ENCODE results near the gene PRPH2. TPM values are rescaled to one million over a fixed set of nuclear protein-coding genes. Genes with fewer than 3 reads are reported as not detected.

Gene PRPH2
- total RNA-seq, 2 donors from 2014 or later, result 0.78 TPM; not detected in 1

GRCh38 chr6:42764911-42765648 is 42.7 kb upstream of the PRPH2 start:
- no peak for TF ChIP-seq CTCF (IDR thresholded peaks at IDR 0.05)
- ATAC-seq (ENCODE audit: insufficient number of reproducible peaks, low FRiP score, low read depth) (no peak), DNase-seq (ENCODE audit: low spot score) (no peak)
- no peak overlapping the region for H3K4me3 ChIP-seq
- no peak overlapping the region for H3K27ac ChIP-seq
- peaks cover 2% of the 10 kb centered on the region for H3K36me3 ChIP-seq
- H3K27me3 ChIP-seq (replicated peaks; ENCODE audit: insufficient read depth), result no peaks in the 10 kb centered on the region
- H3K4me1 ChIP-seq (ENCODE audit: control insufficient read depth in 1 of 2, low read depth in 2 of 2), result no peaks in the 10 kb centered on the region
- H3K9me3 ChIP-seq, result no peaks in the 10 kb centered on the region

- Histone ChIP-seq H3K27ac (no peak overlapping the region), H3K4me3 (no peak overlapping the region), H3K4me1 (ENCODE audit: control insufficient read depth in 1 of 2, low read depth in 2 of 2) (no peaks in the 10 kb centered on the region), H3K9me3 (no peaks in the 10 kb centered on the region), H3K27me3 (replicated peaks; ENCODE audit: insufficient read depth) (no peaks in the 10 kb centered on the region), H3K36me3 (peaks cover 2% of the 10 kb centered on the region)
- DNase-seq (ENCODE audit: low spot score) (no peak), ATAC-seq (ENCODE audit: insufficient number of reproducible peaks, low FRiP score, low read depth) (no peak)
- no peak for TF ChIP-seq CTCF (IDR thresholded peaks at IDR 0.05)
Measured at GRCh38 chr6:42762950-42763349, 40.6 kb upstream of the PRPH2 start.

- no peak overlapping the region for H3K4me3 ChIP-seq
- ATAC-seq (ENCODE audit: insufficient number of reproducible peaks, low FRiP score, low read depth) (no peak), DNase-seq (ENCODE audit: low spot score) (no peak)
- no peaks in the 10 kb centered on the region for H3K9me3 ChIP-seq
- H3K27me3 ChIP-seq (replicated peaks; ENCODE audit: insufficient read depth), result no peaks in the 10 kb centered on the region
- no peak overlapping the region for H3K27ac ChIP-seq
- H3K36me3 ChIP-seq, result peaks cover 2% of the 10 kb centered on the region
- TF ChIP-seq CTCF (IDR thresholded peaks at IDR 0.05), result no peak
- H3K4me1 ChIP-seq (ENCODE audit: control insufficient read depth in 1 of 2, low read depth in 2 of 2), result no peaks in the 10 kb centered on the region
Measured at GRCh38 chr6:42762426-42762859, 40.0 kb upstream of the PRPH2 start.

- no peak for TF ChIP-seq CTCF (IDR thresholded peaks at IDR 0.05)
- no peaks in the 10 kb centered on the region for H3K9me3 ChIP-seq
- no peaks in the 10 kb centered on the region for H3K27me3 ChIP-seq (replicated peaks; ENCODE audit: insufficient read depth)
- DNase-seq (ENCODE audit: low spot score) (no peak), ATAC-seq (ENCODE audit: insufficient number of reproducible peaks, low FRiP score, low read depth) (no peak)
- no peaks in the 10 kb centered on the region for H3K4me1 ChIP-seq (ENCODE audit: control insufficient read depth in 1 of 2, low read depth in 2 of 2)
- H3K36me3 ChIP-seq, result peaks cover 2% of the 10 kb centered on the region
- no peak overlapping the region for H3K4me3 ChIP-seq
- H3K27ac ChIP-seq, result no peak overlapping the region
Measured at GRCh38 chr6:42761287-42762067, 39.1 kb upstream of the PRPH2 start.

GRCh38 chr6:42758756-42759430 is 36.5 kb upstream of the PRPH2 start:
- H3K36me3 ChIP-seq, result peaks cover 2% of the 10 kb centered on the region
- DNase-seq (ENCODE audit: low spot score) (no peak), ATAC-seq (ENCODE audit: insufficient number of reproducible peaks, low FRiP score, low read depth) (no peak)
- H3K27ac ChIP-seq, result no peak overlapping the region
- H3K9me3 ChIP-seq, result no peaks in the 10 kb centered on the region
- no peaks in the 10 kb centered on the region for H3K4me1 ChIP-seq (ENCODE audit: control insufficient read depth in 1 of 2, low read depth in 2 of 2)
- no peaks in the 10 kb centered on the region for H3K27me3 ChIP-seq (replicated peaks; ENCODE audit: insufficient read depth)
- H3K4me3 ChIP-seq, result no peak overlapping the region
- no peak for TF ChIP-seq CTCF (IDR thresholded peaks at IDR 0.05)
